Endothelial cell of umbilical vein (primary cell): ENCODE results near the gene GPR25. TPM values are rescaled to one million over a fixed set of nuclear protein-coding genes. Genes with fewer than 3 reads are reported as not detected.

ENCODE experiments used
- BruUV-seq: library from RNA; stranded (reverse); fragments of 400-500 nt; replicated peaks from 2 replicates; lab custom pipeline; 2021; lab: Mats Ljungman, UMichigan
- CTCF ChIA-PET: fragments of 300-600, 350-600 bp; sonication (Branson Sonifier 250); formaldehyde crosslinking; loops from one replicate; lab custom pipeline; 2021; ENCODE audit warnings: antibody characterized with exemption, inconsistent platforms; lab: Charles Lee
- POLR2A ChIA-PET: fragments of 300-600, 350-600 bp; sonication (Branson Sonifier 250); formaldehyde crosslinking; loops from one replicate; lab custom pipeline; 2021; ENCODE audit warnings: antibody characterized with exemption, inconsistent platforms; lab: Charles Lee
- DNase-seq: peaks from one replicate; pipeline ENCODE4 v3.0.0-alpha.2; 2011; ENCODE audit warnings: low read depth, low spot score
- FAIRE-seq: peaks from 2 replicates; lab custom pipeline; 2011; peaks lifted over from hg19 to GRCh38; lab: Jason Lieb, UNC
- H2AFZ ChIP-seq: 2 replicates; pipeline ENCODE4 v1.6.0; 2012; ENCODE audit warnings: low read depth, low read length, control low read depth, inconsistent platforms
- H3K27ac ChIP-seq: 2 replicates; pipeline ENCODE4 v1.5.1; 2011; ENCODE audit warnings: low read depth, mild to moderate bottlenecking, control low read depth, low read length, moderate library complexity; ENCODE audit not compliant: insufficient read depth
- H3K27me3 ChIP-seq, 2 experiments: 2 replicates each; pipeline versions ENCODE4 v1.6.0 to v1.6.1; 2011; ENCODE audit warnings: low read length in 2 of 2, mixed read lengths in 1 of 2; ENCODE audit not compliant: control insufficient read depth in 2 of 2, insufficient read depth in 2 of 2
- H3K36me3 ChIP-seq, 2 experiments: 2 replicates in 1 of 2; 3 replicates in 1 of 2; pipeline ENCODE4 v1.5.1; 2011; ENCODE audit warnings: low read length in 2 of 2, mild to moderate bottlenecking in 1 of 2, moderate library complexity in 1 of 2; ENCODE audit not compliant: control insufficient read depth in 2 of 2, insufficient read depth in 2 of 2; ENCODE audit errors: extremely low read depth in 1 of 2
- H3K4me1 ChIP-seq: 3 replicates; pipeline ENCODE4 v1.5.1; 2011; ENCODE audit warnings: mild to moderate bottlenecking, low read length; ENCODE audit not compliant: control insufficient read depth, insufficient read depth; ENCODE audit errors: extremely low read depth
- H3K4me2 ChIP-seq: 2 replicates; pipeline ENCODE4 v1.6.1; 2011; ENCODE audit warnings: low read length, control low read depth, mixed read lengths; ENCODE audit not compliant: insufficient read depth
- H3K4me3 ChIP-seq, 3 experiments: fragments of 200-600 bp in 1 of 3; sonication (generic), shearing (Covaris generic) in 1 of 3; replicated peaks in 1 of 3; 2 replicates each; pipeline ENCODE4 v1.5.1; 2011 to 2016; ENCODE audit warnings: control low read depth in 3 of 3, low read length in 3 of 3, mild to moderate bottlenecking in 2 of 3, inconsistent platforms in 1 of 3, low read depth in 1 of 3, moderate library complexity in 1 of 3; ENCODE audit not compliant: insufficient read depth in 1 of 3
- H3K79me2 ChIP-seq: 2 replicates; pipeline ENCODE4 v1.6.0; 2012; ENCODE audit warnings: low read length, inconsistent platforms; ENCODE audit not compliant: control insufficient read depth, insufficient read depth
- H3K9ac ChIP-seq: replicated peaks from 2 replicates; pipeline ENCODE3; 2011; ENCODE audit warnings: low read length, control low read depth; ENCODE audit not compliant: insufficient read depth; ENCODE audit errors: extremely low read depth
- H3K9me1 ChIP-seq: replicated peaks from 3 replicates; pipeline ENCODE4 v1.6.0; 2011; ENCODE audit warnings: mild to moderate bottlenecking, low read length; ENCODE audit not compliant: control insufficient read depth, insufficient read depth; ENCODE audit errors: extremely low read depth
- H3K9me3 ChIP-seq: replicated peaks from 2 replicates; pipeline ENCODE4 v1.5.1; 2012; ENCODE audit warnings: low read length, inconsistent platforms; ENCODE audit not compliant: control insufficient read depth, insufficient read depth
- H4K20me1 ChIP-seq: replicated peaks from 2 replicates; pipeline ENCODE3; 2011; ENCODE audit warnings: mild to moderate bottlenecking, low read length; ENCODE audit not compliant: control insufficient read depth, insufficient read depth; ENCODE audit errors: extremely low read depth
- EZH2 ChIP-seq: IDR thresholded peaks from 2 replicates; pipeline ENCODE4 v1.6.1; 2012; ENCODE audit warnings: borderline replicate concordance, low read depth, mild to moderate bottlenecking, moderate library complexity, low read length, inconsistent platforms; ENCODE audit not compliant: severe bottlenecking
- FOS ChIP-seq: IDR thresholded peaks from 2 replicates; pipeline ENCODE4 v1.6.1; 2011; ENCODE audit warnings: mild to moderate bottlenecking, low read length, moderate library complexity, borderline replicate concordance; ENCODE audit not compliant: insufficient read depth
- GATA2 ChIP-seq: IDR thresholded peaks from 2 replicates; pipeline ENCODE4 v1.7.0; 2011; ENCODE audit warnings: low read depth, mild to moderate bottlenecking, moderate library complexity, mixed read lengths, low read length; ENCODE audit not compliant: insufficient read length, insufficient read depth
- JUN ChIP-seq: IDR thresholded peaks from 2 replicates; pipeline ENCODE4 v1.6.1; 2011; ENCODE audit warnings: borderline replicate concordance, low read depth; ENCODE audit not compliant: insufficient read length, insufficient read depth
- MYC ChIP-seq: IDR thresholded peaks from one replicate; pipeline ENCODE4 v1.6.1; 2011; ENCODE audit warnings: mild to moderate bottlenecking, low read depth, low read length
- POLR2A ChIP-seq: IDR thresholded peaks from 2 replicates; pipeline ENCODE4 v1.6.1; 2012; ENCODE audit warnings: low read depth, mild to moderate bottlenecking, control low read depth, low read length
- POLR2AphosphoS5 ChIP-seq: IDR thresholded peaks from 2 replicates; pipeline ENCODE4 v1.6.1; 2012; ENCODE audit warnings: low read depth, mild to moderate bottlenecking, control low read depth, low read length, moderate library complexity; ENCODE audit not compliant: insufficient read depth
- dilution Hi-C: fragments of 300-500 bp; cut with MboI; formaldehyde crosslinking; loops from one replicate; pipeline ENCODE4 v1.15.0; 2019; ENCODE audit warnings: low sequenced_read_pairs; ENCODE audit not compliant: extremely low pct_ligation_motif_present
- intact Hi-C: fragments of 100-400 bp; cut with micrococcal nuclease; formaldehyde crosslinking; loops from one replicate; pipeline ENCODE4 v1.10.0; 2022
- polyA plus RNA-seq, 4 experiments: library from polyadenylated mRNA; depleted of rRNA in 3 of 4; stranded (reverse) in 3 of 4; unstranded in 1 of 4; fragments of >200 nt; gene quantifications; 2 replicates each; pipeline versions ENCODE4 v1.2.1 to v1.2.3, GENCODE V29; 2011 to 2012; ENCODE audit warnings: missing spikeins in 1 of 4
- total RNA-seq: library from RNA; stranded (reverse); gene quantifications from 2 replicates; pipeline ENCODE4 v1.2.3, GENCODE V29; 2021
- TF ChIP-seq, protein P1 (sequence below): IDR thresholded peaks from 2 replicates; pipeline ENCODE4 v1.6.1; 2011; ENCODE audit not compliant: insufficient read depth, insufficient read length
- TF ChIP-seq, protein P2 (sequence below), 2 donors: IDR thresholded peaks; 1 replicate in 1 of 2; 2 replicates in 1 of 2; pipeline ENCODE4 v1.5.1; 2011; ENCODE audit warnings: low read length in 2 of 2, mild to moderate bottlenecking in 2 of 2, moderate library complexity in 2 of 2, control low read depth in 1 of 2, inconsistent platforms in 1 of 2, low read depth in 1 of 2; ENCODE audit not compliant: insufficient read depth in 1 of 2; ENCODE audit errors: extremely low read depth in 1 of 2

The GPR25 gene
- total and polyA plus RNA-seq, 2 donors (not counting 3 experiments of a cell fraction or from before 2014, with no cell fraction given): not detected

- no peak overlapping the region for H3K9ac ChIP-seq
- no peak overlapping the region for H2AFZ ChIP-seq
- no peaks in the 10 kb centered on the region for H3K79me2 ChIP-seq
- H3K9me1 ChIP-seq: no peaks in the 10 kb centered on the region
- H3K9me3 ChIP-seq: no peaks in the 10 kb centered on the region
- H3K4me3 ChIP-seq: no peak overlapping the region
- intact Hi-C loops (no loop called here), dilution Hi-C loops (no loop called here)
- H3K27ac ChIP-seq: no peak overlapping the region
- no peaks in the 10 kb centered on the region for H3K27me3 ChIP-seq
- TF ChIP-seq FOS (no peak), GATA2 (no peak)
- CTCF ChIA-PET: no interaction called here
- H3K4me1 ChIP-seq: no peaks in the 10 kb centered on the region
- DNase-seq: no peak
- H4K20me1 ChIP-seq: no peaks in the 10 kb centered on the region
- no peak overlapping the region for H3K4me2 ChIP-seq
- peaks cover 5 to 6% of the 10 kb centered on the region in 2 experiments for H3K36me3 ChIP-seq
- no TSS peak for BruUV-seq
- POLR2A ChIA-PET: no interaction called here
- no peak for FAIRE-seq
Measured at GRCh38 chr1:200862713-200863415, 9.9 kb upstream of the GPR25 start.

GRCh38 chr1:200866116-200866515 lies 6.7 kb upstream of the GPR25 start:
- H2AFZ ChIP-seq: no peak overlapping the region
- CTCF ChIA-PET: interaction anchor here (1.4 to 3.3 kb wide), 2 partner anchors 244 to 307 kb away, joined by 7 to 10 read pairs; no protein-coding TSS in a partner anchor
- no peak overlapping the region for H3K4me3 ChIP-seq
- no peak overlapping the region for H3K27ac ChIP-seq
- BruUV-seq: no TSS peak
- intact Hi-C loops (no loop called here), dilution Hi-C loops (no loop called here)
- no peaks in the 10 kb centered on the region for H3K9me3 ChIP-seq
- no peak for TF ChIP-seq FOS
- no peak for TF ChIP-seq POLR2A
- TF ChIP-seq GATA2: no peak
- TF ChIP-seq, protein P1, sequence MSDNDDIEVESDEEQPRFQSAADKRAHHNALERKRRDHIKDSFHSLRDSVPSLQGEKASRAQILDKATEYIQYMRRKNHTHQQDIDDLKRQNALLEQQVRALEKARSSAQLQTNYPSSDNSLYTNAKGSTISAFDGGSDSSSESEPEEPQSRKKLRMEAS: no peak
- TF ChIP-seq EZH2: no peak
- no peak for TF ChIP-seq POLR2AphosphoS5
- no peak for TF ChIP-seq MYC
- TF ChIP-seq, protein P2, sequence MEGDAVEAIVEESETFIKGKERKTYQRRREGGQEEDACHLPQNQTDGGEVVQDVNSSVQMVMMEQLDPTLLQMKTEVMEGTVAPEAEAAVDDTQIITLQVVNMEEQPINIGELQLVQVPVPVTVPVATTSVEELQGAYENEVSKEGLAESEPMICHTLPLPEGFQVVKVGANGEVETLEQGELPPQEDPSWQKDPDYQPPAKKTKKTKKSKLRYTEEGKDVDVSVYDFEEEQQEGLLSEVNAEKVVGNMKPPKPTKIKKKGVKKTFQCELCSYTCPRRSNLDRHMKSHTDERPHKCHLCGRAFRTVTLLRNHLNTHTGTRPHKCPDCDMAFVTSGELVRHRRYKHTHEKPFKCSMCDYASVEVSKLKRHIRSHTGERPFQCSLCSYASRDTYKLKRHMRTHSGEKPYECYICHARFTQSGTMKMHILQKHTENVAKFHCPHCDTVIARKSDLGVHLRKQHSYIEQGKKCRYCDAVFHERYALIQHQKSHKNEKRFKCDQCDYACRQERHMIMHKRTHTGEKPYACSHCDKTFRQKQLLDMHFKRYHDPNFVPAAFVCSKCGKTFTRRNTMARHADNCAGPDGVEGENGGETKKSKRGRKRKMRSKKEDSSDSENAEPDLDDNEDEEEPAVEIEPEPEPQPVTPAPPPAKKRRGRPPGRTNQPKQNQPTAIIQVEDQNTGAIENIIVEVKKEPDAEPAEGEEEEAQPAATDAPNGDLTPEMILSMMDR (IDR thresholded peaks at IDR 0.05; ENCODE audit: extremely low read depth in 1 of 2, insufficient read depth in 1 of 2, low read depth in 1 of 2, low read length in 2 of 2): no peak
- TF ChIP-seq JUN: no peak
- no peak overlapping the region for H3K4me2 ChIP-seq
- H3K9ac ChIP-seq: no peak overlapping the region
- H3K9me1 ChIP-seq: no peaks in the 10 kb centered on the region
- POLR2A ChIA-PET: no interaction called here
- H3K79me2 ChIP-seq: no peaks in the 10 kb centered on the region
- DNase-seq: no peak
- no peaks in the 10 kb centered on the region for H4K20me1 ChIP-seq
- no peaks in the 10 kb centered on the region for H3K4me1 ChIP-seq
- FAIRE-seq: no peak
- peaks cover 5 to 7% of the 10 kb centered on the region in 2 experiments for H3K27me3 ChIP-seq
- peaks cover 0 to 4% of the 10 kb centered on the region in 2 experiments for H3K36me3 ChIP-seq
